Endothelial cell of umbilical vein (primary cell): Measurements from ENCODE around the gene ANKRD33. TPM values are rescaled to one million over a fixed set of nuclear protein-coding genes. Genes with fewer than 3 reads are reported as not detected.

Source experiments
- polyA plus RNA-seq, 4 experiments: library from polyadenylated mRNA; depleted of rRNA in 3 of 4; stranded (reverse) in 3 of 4; unstranded in 1 of 4; fragments of >200 nt; gene quantifications; 2 replicates each; pipeline versions ENCODE4 v1.2.1 to v1.2.3, GENCODE V29; 2011 to 2012; ENCODE audit warnings: missing spikeins in 1 of 4
- total RNA-seq: library from RNA; stranded (reverse); gene quantifications from 2 replicates; pipeline ENCODE4 v1.2.3, GENCODE V29; 2021

The ANKRD33 gene
- total and polyA plus RNA-seq, 2 donors (not counting 3 experiments of a cell fraction or from before 2014, with no cell fraction given) = 0.80 to 1.2 TPM

Other genes with a start within 250 kb of the ANKRD33 start
- 2.4 and 2.5 TPM in 2 replicates for gene FIGNL2, start 39.4 kb upstream of the ANKRD33 start, total RNA-seq
- gene FIGNL2, start 39.4 kb upstream of the ANKRD33 start, polyA plus RNA-seq = 1.4 and 1.5 TPM in 2 replicates
- gene ACVRL1, start 19.4 kb downstream of the ANKRD33 start, total RNA-seq = 404 and 427 TPM in 2 replicates
- 355 and 403 TPM in 2 replicates for gene ACVRL1, start 19.4 kb downstream of the ANKRD33 start, polyA plus RNA-seq
- gene ACVR1B, start 63.6 kb downstream of the ANKRD33 start, total RNA-seq = 25.4 and 33.7 TPM in 2 replicates
- gene ACVR1B, start 63.6 kb downstream of the ANKRD33 start, polyA plus RNA-seq = 25.5 and 29.0 TPM in 2 replicates
- 87.5 and 88.4 TPM in 2 replicates for gene TAMALIN, start 118.8 kb downstream of the ANKRD33 start, total RNA-seq
- 50.0 and 53.3 TPM in 2 replicates for gene TAMALIN, start 118.8 kb downstream of the ANKRD33 start, polyA plus RNA-seq
- gene NR4A1, start 163.3 kb downstream of the ANKRD33 start, total RNA-seq = 6.8 and 10.2 TPM in 2 replicates
- 13.4 and 18.2 TPM in 2 replicates for gene NR4A1, start 163.3 kb downstream of the ANKRD33 start, polyA plus RNA-seq
- 41.6 and 43.3 TPM in 2 replicates for gene ATG101, start 181.9 kb downstream of the ANKRD33 start, total RNA-seq
- gene ATG101, start 181.9 kb downstream of the ANKRD33 start, polyA plus RNA-seq = 67.5 and 78.4 TPM in 2 replicates
- gene SMIM41, start 191.6 kb downstream of the ANKRD33 start, total RNA-seq = not detected in 2 replicates
- not detected in 2 replicates for gene SMIM41, start 191.6 kb downstream of the ANKRD33 start, polyA plus RNA-seq